H1 (cell line): ENCODE data around the gene STAC2. TPM values are rescaled to one million over a fixed set of nuclear protein-coding genes. Genes with fewer than 3 reads are reported as not detected.

Experiments
- CTCF ChIA-PET: fragments of 300-600 bp; sonication (Branson Sonifier 250); formaldehyde crosslinking; loops from one replicate; lab custom pipeline; 2021; ENCODE audit not compliant: partially characterized antibody; lab: Charles Lee
- POLR2A ChIA-PET: fragments of 300-600 bp; sonication (Branson Sonifier 250); formaldehyde crosslinking; loops from one replicate; lab custom pipeline; 2021; ENCODE audit warnings: inconsistent platforms; ENCODE audit not compliant: partially characterized antibody; lab: Charles Lee
- DNase-seq, 2 experiments: peaks; one replicate each; pipeline versions ENCODE4 v3.0.0 to v3.0.0-alpha.2; 2010 to 2022; ENCODE audit warnings: low spot score in 2 of 2, low read depth in 1 of 2, mixed read lengths in 1 of 2
- FAIRE-seq: peaks from 2 replicates; lab custom pipeline; 2011; peaks lifted over from hg19 to GRCh38; lab: Jason Lieb, UNC
- H2AFZ ChIP-seq: 2 replicates; pipeline ENCODE4 v1.8.1; 2012; ENCODE audit warnings: low read length, inconsistent platforms
- H2AK5ac ChIP-seq: 2 replicates; pipeline ENCODE4 v1.6.1; 2013; ENCODE audit warnings: low read depth, low read length
- H2BK120ac ChIP-seq: replicated peaks from 2 replicates; pipeline ENCODE3; 2013; ENCODE audit warnings: low read depth, low read length, inconsistent platforms
- H2BK12ac ChIP-seq: 2 replicates; pipeline ENCODE4 v1.6.1; 2013; ENCODE audit warnings: low read depth, low read length
- H2BK15ac ChIP-seq: 2 replicates; pipeline ENCODE4 v1.6.1; 2013; ENCODE audit warnings: low read length
- H2BK20ac ChIP-seq: 2 replicates; pipeline ENCODE4 v1.6.1; 2013; ENCODE audit warnings: low read length
- H2BK5ac ChIP-seq: 2 replicates; pipeline ENCODE4 v1.6.1; 2013; ENCODE audit warnings: low read depth, low read length
- H3K14ac ChIP-seq: 2 replicates; pipeline ENCODE4 v1.6.1; 2013; ENCODE audit warnings: inconsistent platforms; ENCODE audit not compliant: insufficient read length
- H3K18ac ChIP-seq: 2 replicates; pipeline ENCODE4 v1.6.1; 2013; ENCODE audit warnings: low read length; ENCODE audit errors: extremely low read depth
- H3K23ac ChIP-seq: 2 replicates; pipeline ENCODE4 v1.6.1; 2013; ENCODE audit warnings: inconsistent platforms; ENCODE audit not compliant: insufficient read length
- H3K23me2 ChIP-seq: 2 replicates; pipeline ENCODE4 v1.6.1; 2013; ENCODE audit warnings: low read depth, low read length
- H3K27ac ChIP-seq: 2 replicates; pipeline ENCODE4 v1.6.1; 2011; ENCODE audit warnings: low read depth, low read length, inconsistent platforms
- H3K27me3 ChIP-seq, 4 experiments: replicated peaks in 1 of 4; 1 replicate in 1 of 4; 2 replicates in 3 of 4; pipeline versions ENCODE4 v1.6.1 to v1.8.1; 2011 to 2013; ENCODE audit warnings: low read length in 3 of 4, mild to moderate bottlenecking in 3 of 4, inconsistent platforms in 2 of 4, mixed read lengths in 2 of 4, moderate library complexity in 1 of 4; ENCODE audit not compliant: control insufficient read depth in 3 of 4, insufficient read depth in 3 of 4; ENCODE audit errors: extremely low read depth in 1 of 4
- H3K36me3 ChIP-seq, 4 experiments: 2 replicates each; pipeline versions ENCODE4 v1.6.1 to v1.8.1; 2011 to 2013; ENCODE audit warnings: mild to moderate bottlenecking in 4 of 4, low read length in 3 of 4, moderate library complexity in 2 of 4, control low read depth in 1 of 4, inconsistent platforms in 1 of 4; ENCODE audit not compliant: insufficient read depth in 4 of 4, control insufficient read depth in 2 of 4
- H3K4ac ChIP-seq: replicated peaks from 2 replicates; pipeline ENCODE3; 2013; ENCODE audit warnings: low read length, low read depth, mixed read lengths, inconsistent platforms; ENCODE audit not compliant: insufficient read length
- H3K4me1 ChIP-seq, 4 experiments: replicated peaks in 1 of 4; 1 replicate in 1 of 4; 2 replicates in 3 of 4; pipeline versions ENCODE4 v1.6.1 to v1.8.1; 2011 to 2013; ENCODE audit warnings: low read length in 3 of 4, inconsistent platforms in 2 of 4, mixed read lengths in 1 of 4; ENCODE audit not compliant: insufficient read depth in 4 of 4, control insufficient read depth in 3 of 4
- H3K4me2 ChIP-seq, 2 experiments: 2 replicates each; pipeline versions ENCODE4 v1.6.1 to v1.8.1; 2011 to 2013; ENCODE audit warnings: low read depth in 2 of 2, low read length in 2 of 2, control low read depth in 1 of 2, inconsistent platforms in 1 of 2, mild to moderate bottlenecking in 1 of 2; ENCODE audit not compliant: insufficient read depth in 1 of 2
- H3K4me3 ChIP-seq, 4 experiments: fragments of 200-600, 300-600 bp in 1 of 4; sonication (generic), shearing (Covaris generic), sonication (Bioruptor Twin) in 1 of 4; 2 replicates each; pipeline versions ENCODE4 v1.5.1 to v1.8.1; 2011 to 2016; ENCODE audit warnings: low read length in 4 of 4, low read depth in 3 of 4, control low read depth in 2 of 4, inconsistent platforms in 2 of 4, mild to moderate bottlenecking in 2 of 4, mixed read lengths in 1 of 4, moderate library complexity in 1 of 4; ENCODE audit not compliant: insufficient read depth in 2 of 4; ENCODE audit errors: extremely low read depth in 1 of 4
- H3K56ac ChIP-seq: replicated peaks from 2 replicates; pipeline ENCODE3; 2013; ENCODE audit warnings: low read depth, mild to moderate bottlenecking, mixed read lengths, low read length, inconsistent platforms; ENCODE audit not compliant: insufficient read length
- H3K79me1 ChIP-seq: 2 replicates; pipeline ENCODE4 v1.6.1; 2013; ENCODE audit warnings: low read depth, low read length, control low read depth
- H3K79me2 ChIP-seq, 2 experiments: 2 replicates each; pipeline versions ENCODE4 v1.6.1 to v1.8.1; 2012 to 2013; ENCODE audit warnings: low read length in 2 of 2, mild to moderate bottlenecking in 2 of 2, inconsistent platforms in 1 of 2; ENCODE audit not compliant: insufficient read depth in 2 of 2, control insufficient read depth in 1 of 2
- H3K9ac ChIP-seq, 4 experiments: replicated peaks in 1 of 4; 1 replicate in 1 of 4; 2 replicates in 3 of 4; pipeline versions ENCODE4 v1.6.1 to v1.8.1; 2011 to 2013; ENCODE audit warnings: low read depth in 3 of 4, low read length in 3 of 4, control low read depth in 2 of 4, mild to moderate bottlenecking in 2 of 4, moderate library complexity in 2 of 4, inconsistent platforms in 1 of 4; ENCODE audit errors: extremely low read depth in 1 of 4
- H3K9me3 ChIP-seq, 2 experiments: 2 replicates each; pipeline versions ENCODE4 v1.6.1 to v1.8.1; 2012 to 2013; ENCODE audit warnings: mild to moderate bottlenecking in 2 of 2, moderate library complexity in 2 of 2, control low read depth in 1 of 2, inconsistent platforms in 1 of 2, low read depth in 1 of 2, low read length in 1 of 2, mixed read lengths in 1 of 2; ENCODE audit not compliant: insufficient read depth in 2 of 2
- H4K20me1 ChIP-seq, 2 experiments: replicated peaks in 1 of 2; 2 replicates each; pipeline versions ENCODE3 to v1.8.1; 2011 to 2013; ENCODE audit warnings: inconsistent platforms in 2 of 2, low read length in 2 of 2, mild to moderate bottlenecking in 1 of 2; ENCODE audit not compliant: insufficient read depth in 2 of 2, control insufficient read depth in 1 of 2
- H4K5ac ChIP-seq: 2 replicates; pipeline ENCODE4 v1.6.1; 2013; ENCODE audit warnings: low read length, low read depth, mixed read lengths, inconsistent platforms; ENCODE audit not compliant: insufficient read length
- H4K8ac ChIP-seq: 2 replicates; pipeline ENCODE4 v1.8.0; 2013; ENCODE audit warnings: mild to moderate bottlenecking, moderate library complexity, low read length, inconsistent platforms; ENCODE audit not compliant: insufficient read depth; ENCODE audit errors: extremely low read depth
- H4K91ac ChIP-seq: replicated peaks from 2 replicates; pipeline ENCODE3; 2013; ENCODE audit warnings: low read length, mixed read lengths, inconsistent platforms; ENCODE audit not compliant: insufficient read length
- BRCA1 ChIP-seq: IDR thresholded peaks from 2 replicates; pipeline ENCODE4 v1.6.1; 2012; ENCODE audit warnings: low read depth, low read length, improper control_type of control experiment
- EGR1 ChIP-seq: IDR thresholded peaks from 2 replicates; pipeline ENCODE4 v1.6.1; 2011; ENCODE audit warnings: low read depth, low read length, borderline replicate concordance
- PHF8 ChIP-seq: fragments of 200-600 bp; sonication (generic); conservative IDR thresholded peaks from 2 replicates; pipeline ENCODE4 v1.7.1; 2012; ENCODE audit warnings: low read depth, mild to moderate bottlenecking, inconsistent platforms, low read length, moderate library complexity
- TCF12 ChIP-seq: IDR thresholded peaks from 2 replicates; pipeline ENCODE4 v1.6.1; 2011; ENCODE audit warnings: low read depth, mild to moderate bottlenecking, low read length
- TEAD4 ChIP-seq: IDR thresholded peaks from 2 replicates; pipeline ENCODE4 v1.6.1; 2012; ENCODE audit warnings: low read depth, low read length, inconsistent platforms, mixed read lengths
- ZNF274 ChIP-seq: IDR thresholded peaks from 2 replicates; pipeline ENCODE4 v1.7.0; 2012; ENCODE audit warnings: low read length, borderline replicate concordance; ENCODE audit errors: extremely low read depth
- WGBS, 2 experiments: shearing (Covaris generic) in 1 of 2; methylation state at CpG; one replicate each; pipeline versions ENCODE4 v1.1.6 to v1.1.7; 2013 to 2015; ENCODE audit warnings: low lambda C conversion rate in 2 of 2, mixed read lengths in 2 of 2, inconsistent platforms in 1 of 2, low coverage in 1 of 2, missing lambda C conversion rate in 1 of 2; ENCODE audit not compliant: insufficient replicate concordance in 2 of 2, insufficient coverage in 1 of 2, insufficient read length in 1 of 2; ENCODE audit errors: extremely low coverage in 1 of 2, missing lambda C conversion rate in 1 of 2; 5-methylcytosine and 5-hydroxymethylcytosine counted together
- polyA plus RNA-seq, 7 experiments: library from polyadenylated mRNA; depleted of rRNA in 3 of 7; stranded (reverse) in 5 of 7; unstranded in 2 of 7; fragments of >200 nt in 5 of 7; fragments of 200-250 nt in 2 of 7; gene quantifications; 1 replicate in 5 of 7; 2 replicates in 1 of 7; 4 replicates in 1 of 7; pipeline versions ENCODE4 v1.2.1 to v1.2.3, GENCODE V29; 2011 to 2013; ENCODE audit warnings: missing spikeins in 2 of 7, mixed read lengths in 2 of 7
- total RNA-seq: library from RNA; stranded (reverse); fragmentation: NEBNext Ultra II Directional; extraction: Animal tissue kit (Norgen Biotek cat#: 25700); gene quantifications from 2 replicates; pipeline ENCODE4 v1.2.1, GENCODE V29; 2021

The STAC2 gene
- total and polyA plus RNA-seq, 2 of the 8 experiments (the other 6 are each of a cell fraction or from before 2014, with no cell fraction given): 1.5 to 6.0 TPM

DNA sequence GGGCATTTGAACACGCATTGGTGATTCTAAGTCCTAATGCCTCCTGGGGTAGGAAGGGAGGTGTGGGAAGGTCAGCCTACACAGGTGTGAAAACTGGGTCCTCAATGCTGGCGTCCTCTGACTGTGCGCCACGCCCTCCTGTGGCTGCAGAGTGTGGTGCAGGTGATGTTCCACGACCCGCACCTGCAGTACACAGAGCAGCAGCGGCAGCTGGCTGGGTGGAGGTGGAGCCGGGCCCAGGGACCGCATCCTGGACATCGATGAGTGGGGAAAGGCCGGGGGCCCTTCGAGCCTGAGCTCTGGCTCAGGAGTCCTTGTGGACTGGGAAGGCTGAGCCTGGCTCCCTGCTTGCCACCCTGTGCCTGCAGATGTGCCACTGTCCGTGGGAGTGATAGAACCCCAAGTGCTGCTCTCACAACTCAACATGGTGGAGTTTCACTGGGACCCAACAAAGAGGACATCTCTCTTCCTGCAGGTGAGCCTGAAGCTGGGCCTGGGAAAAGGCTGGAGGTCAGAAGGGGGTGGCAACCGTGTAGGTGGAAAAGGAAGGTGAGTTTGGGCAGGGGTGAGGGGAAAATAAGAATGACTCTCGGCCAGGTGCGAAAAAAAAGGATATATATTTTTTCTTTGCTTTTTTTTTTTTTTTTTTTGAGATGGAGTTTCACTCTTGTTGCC, 14.0 kb upstream of the STAC2 start:
- H3K23ac ChIP-seq: no peak overlapping the region
- H3K9me3 ChIP-seq: no peaks in the 10 kb centered on the region
- no peaks in the 10 kb centered on the region for H3K79me2 ChIP-seq
- H3K4me2 ChIP-seq: peak overlapping the region; percentile 39 to 43; a peak in 2 of 4 replicates
- no peak overlapping the region for H3K4me3 ChIP-seq
- H2BK120ac ChIP-seq: no peak overlapping the region
- ChIA-PET CTCF (interaction anchor here (0.6 to 22.6 kb wide), 21 partner anchors 0 to 419 kb away, joined by 3 to 982 read pairs (median 3); partner anchors contain the start of genes ARL5C, CACNB1, PLXDC1 and RPL19), POLR2A (interaction anchor here (0.7 to 1.9 kb wide), 5 partner anchors 30 to 39 kb away, joined by 4 to 6 read pairs (median 4); partner anchors contain the start of gene RPL19)
- H4K5ac ChIP-seq: peak overlapping the region; percentile 4
- no peak overlapping the region for H3K56ac ChIP-seq
- no peak overlapping the region for H3K27ac ChIP-seq
- H2BK15ac ChIP-seq: peak overlapping the region; percentile 94; the same call in 1 of the 2 replicates
- WGBS, 2 experiments: 39% methylated on average over 15 of the region's 16 CpGs; no CpG with 5 or more reads in 1 of the 2 experiments
- no peak overlapping the region for H3K18ac ChIP-seq
- H3K36me3 ChIP-seq: no peaks in the 10 kb centered on the region
- peak overlapping the region; percentile 9; the same call in 1 of the 2 replicates for H4K8ac ChIP-seq
- H2BK5ac ChIP-seq: no peak overlapping the region
- H2AFZ ChIP-seq: no peak overlapping the region
- H4K20me1 ChIP-seq: no peaks in the 10 kb centered on the region
- no peak overlapping the region; a peak in 2 of 7 replicates for H3K9ac ChIP-seq
- no peak overlapping the region for H2BK20ac ChIP-seq
- H2AK5ac ChIP-seq: no peak overlapping the region
- H3K23me2 ChIP-seq: peaks cover 2% of the 10 kb centered on the region; the same call in 1 of the 2 replicates
- H2BK12ac ChIP-seq: 0 out of 2 replicates have a peak overlapping the region, but pooled peaks have one; percentile 40
- peak overlapping the region; percentile 40 for H3K4ac ChIP-seq
- DNase-seq (peak in 1 of 2 experiments; percentile 94), FAIRE-seq (peak; percentile 13)
- H3K14ac ChIP-seq: no peak overlapping the region
- H4K91ac ChIP-seq: peak overlapping the region; percentile 63
- no peaks in the 10 kb centered on the region for H3K79me1 ChIP-seq
- H3K4me1 ChIP-seq: peaks cover 0 to 15% (median 5%) of the 10 kb centered on the region in 4 experiments; a peak in 6 of 7 replicates
- no peaks in the 10 kb centered on the region for H3K27me3 ChIP-seq
- TF ChIP-seq TEAD4 (no peak), BRCA1 (no peak), EGR1 (no peak), ZNF274 (no peak), TCF12 (peak; percentile 95), PHF8 (no peak)
